Erythroblast (primary cell): Measurements from ENCODE around the gene SH3D19.

ENCODE experiments used
- GATA1 ChIP-seq: IDR thresholded peaks from 2 replicates; pipeline ENCODE4 v1.6.1; 2011; ENCODE audit warnings: low read depth, mild to moderate bottlenecking, control low read depth, low read length, moderate library complexity
- POLR2A ChIP-seq: IDR thresholded peaks from 2 replicates; pipeline ENCODE4 v1.6.1; 2011; ENCODE audit warnings: mild to moderate bottlenecking, low read length

- TF ChIP-seq POLR2A = no peak
- TF ChIP-seq GATA1 = no peak
Observed at GRCh38 chr4:151356510-151356909, 31.1 kb upstream of the SH3D19 start.
